Fibroblast of lung (primary cell): Measurements from ENCODE around the gene LOC101059915.
"Not testable (repeated sequence)": the region's sequence is repeated elsewhere in the genome, so short reads cannot be mapped to it uniquely, and the experiment has no call there.

Experiments
- CTCF ChIP-seq, 2 donors: IDR thresholded peaks in 1 of 2; conservative IDR thresholded peaks in 1 of 2; 1 replicate in 1 of 2; 2 replicates in 1 of 2; pipeline ENCODE4 v1.5.1; 2011 to 2012; ENCODE audit warnings: low read length in 2 of 2, control low read depth in 1 of 2, inconsistent platforms in 1 of 2, low read depth in 1 of 2, mild to moderate bottlenecking in 1 of 2
- EZH2 ChIP-seq: IDR thresholded peaks from 2 replicates; pipeline ENCODE4 v1.5.1; 2012; ENCODE audit warnings: low read length, control low read depth, mild to moderate bottlenecking; ENCODE audit errors: missing control alignments

DNA sequence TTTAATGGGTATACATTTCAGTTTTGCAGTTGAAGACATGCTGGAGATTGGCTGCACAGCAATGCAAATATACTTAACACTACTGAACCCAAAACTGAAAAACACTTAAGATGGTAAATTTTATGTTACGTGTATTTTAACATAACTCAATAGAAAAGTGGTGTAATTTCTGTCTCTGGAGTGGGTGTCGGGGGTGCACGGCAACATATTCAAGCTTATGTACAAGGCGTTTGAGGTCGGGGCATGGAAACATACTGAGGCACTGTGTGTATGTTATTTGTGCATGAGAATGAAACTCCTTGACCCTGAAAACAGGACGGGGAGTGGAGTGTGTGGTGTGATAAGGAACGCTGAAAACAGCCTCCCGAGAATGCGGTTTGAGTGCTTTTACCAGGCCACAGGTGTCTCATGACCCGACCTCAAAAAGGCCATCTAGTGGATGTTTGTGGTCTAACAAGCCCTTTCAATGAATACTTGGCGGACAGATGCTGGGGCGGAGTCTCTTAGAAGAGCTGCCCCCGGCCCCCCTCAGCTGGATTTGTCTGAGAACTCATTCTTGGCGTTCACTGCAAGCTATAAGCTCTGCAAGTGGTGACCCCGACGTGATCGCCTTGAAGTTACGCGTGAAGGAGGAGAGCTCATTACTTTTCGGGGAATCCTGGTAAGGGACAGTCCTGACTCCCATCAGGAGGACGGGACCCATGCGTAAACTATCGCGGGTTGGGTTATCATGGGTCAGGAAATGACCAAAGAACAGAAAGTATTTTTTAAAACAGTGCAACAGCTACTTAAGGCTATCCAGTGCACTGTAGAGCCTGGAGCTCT, 29.5 kb downstream of the LOC101059915 start:
- TF ChIP-seq CTCF (conservative IDR thresholded peaks at IDR 0.05 in 1 of 2, IDR thresholded peaks at IDR 0.05 in 1 of 2; ENCODE audit: low read depth in 1 of 2, low read length in 2 of 2); EZH2: not testable (repeated sequence)
